Hematopoietic multipotent progenitor cell treated with erythropoietin and hydrocortisone succinate and interleukin-3 and kit ligand, for 4 days (in vitro differentiated cells): Measurements from ENCODE around the gene CTSG.
A peak's percentile ranks its signal among the peaks of the same experiment; 100 is the strongest.
"Not testable (repeated sequence)": the region's sequence is repeated elsewhere in the genome, so short reads cannot be mapped to it uniquely, and the experiment has no call there.

Source experiments
- DNase-seq: peaks from one replicate; pipeline ENCODE4 v3.0.0-alpha.2; 2015

Gene CTSG

GRCh38 chr14:24535737-24536136 lies 40.3 kb downstream of the CTSG start:
- peak; percentile 55 for DNase-seq

- DNase-seq, result peak; percentile 47
Observed at GRCh38 chr14:24534286-24534685, 41.8 kb downstream of the CTSG start.

- DNase-seq, result not testable (repeated sequence)
Observed at GRCh38 chr14:24525877-24526620, 50.0 kb downstream of the CTSG start.
